Measurements from ENCODE around the gene CROCC2.

DNA sequence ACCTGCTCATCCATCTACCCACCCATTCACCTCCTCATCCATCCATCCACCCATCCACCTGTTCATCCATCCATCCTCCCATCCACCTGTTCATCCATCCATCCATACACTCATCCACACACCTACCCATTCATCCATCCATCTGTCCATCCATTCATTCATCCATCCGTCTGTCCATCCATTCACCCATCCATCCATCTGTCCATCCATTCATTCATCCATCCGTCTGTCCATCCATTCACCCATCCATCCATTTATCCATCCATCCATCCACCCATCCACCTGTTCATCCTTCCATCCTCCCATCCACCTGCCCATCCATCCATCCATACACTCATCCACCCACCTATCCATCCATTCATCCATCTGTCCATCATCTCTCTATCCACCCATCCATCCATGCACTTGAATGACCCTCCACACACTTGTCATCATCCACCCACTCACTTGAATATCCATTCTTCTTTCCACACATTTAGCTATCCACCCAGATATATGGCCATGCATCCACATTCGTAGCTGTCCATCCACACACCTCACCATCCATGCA, 45.0 kb downstream of the CROCC2 start:
- no peak for TF ChIP-seq CTCF (conservative IDR thresholded peaks at IDR 0.05; ENCODE audit: low read length)
- no peak for TF ChIP-seq EZH2phosphoT487 (IDR thresholded peaks at IDR 0.05; ENCODE audit: borderline replicate concordance, low read depth, low read length)
